ENCODE measurements around the gene ZC3H12C.

GRCh38 chr11:110182886-110183285 is 89.7 kb downstream of the ZC3H12C start:
- no peak for TF ChIP-seq POLR2A (IDR thresholded peaks at IDR 0.05; ENCODE audit: low read length)
- no peak for TF ChIP-seq GATA1 (IDR thresholded peaks at IDR 0.05; ENCODE audit: low read depth, low read length)

All from erythroblast (primary cell).